Activated naive CD8-positive, alpha-beta T cell treated with anti-CD3 and anti-CD28 coated beads, Interleukin-2, amount 50 U/mL, for 24 hours (primary cell): ENCODE data around the gene IDH3G.

Experiments
- ATAC-seq: fragments of 150-1000 bp; cut with Tn5 transposase; one replicate; pipeline ENCODE4 v1.10.0; 2021
- DNase-seq: peaks from one replicate; pipeline ENCODE4 v3.0.0; 2021
- H3K27ac Mint-ChIP-seq: one replicate; pipeline ENCODE4 v1.8.0; 2021; ENCODE audit warnings: mild to moderate bottlenecking, mixed read lengths
- H3K27me3 Mint-ChIP-seq: one replicate; pipeline ENCODE4 v1.8.0; 2021; ENCODE audit warnings: mixed read lengths
- H3K36me3 Mint-ChIP-seq: one replicate; pipeline ENCODE4 v1.8.0; 2021; ENCODE audit warnings: low read depth, mixed read lengths
- H3K4me1 Mint-ChIP-seq: one replicate; pipeline ENCODE4 v1.8.0; 2021; ENCODE audit warnings: mixed read lengths
- H3K4me3 Mint-ChIP-seq: one replicate; pipeline ENCODE4 v1.8.0; 2021; ENCODE audit warnings: mild to moderate bottlenecking, moderate library complexity, mixed read lengths
- H3K9me3 Mint-ChIP-seq: one replicate; pipeline ENCODE4 v1.8.0; 2021; ENCODE audit warnings: mixed read lengths

IDH3G gene

GRCh38 chrX:153803211-153804099 lies 9.3 kb upstream of the IDH3G start:
- Mint-ChIP-seq H3K36me3 (no peaks in the 10 kb centered on the region), H3K27me3 (no peaks in the 10 kb centered on the region), H3K4me3 (no peak overlapping the region), H3K27ac (no peak overlapping the region), H3K9me3 (no peaks in the 10 kb centered on the region), H3K4me1 (no peaks in the 10 kb centered on the region)
- ATAC-seq (no peak), DNase-seq (no peak)

- Mint-ChIP-seq H3K27ac (no peak overlapping the region), H3K4me3 (no peak overlapping the region), H3K27me3 (no peaks in the 10 kb centered on the region), H3K36me3 (no peaks in the 10 kb centered on the region), H3K9me3 (no peaks in the 10 kb centered on the region), H3K4me1 (no peaks in the 10 kb centered on the region)
- ATAC-seq (no peak), DNase-seq (no peak)
Measured at GRCh38 chrX:153802513-153803045, 8.4 kb upstream of the IDH3G start.

GRCh38 chrX:153801669-153802068 lies 7.5 kb upstream of the IDH3G start:
- DNase-seq: no peak
- Mint-ChIP-seq H3K9me3 (no peaks in the 10 kb centered on the region), H3K36me3 (peaks cover 4% of the 10 kb centered on the region), H3K27me3 (no peaks in the 10 kb centered on the region), H3K4me1 (peaks cover 1% of the 10 kb centered on the region), H3K27ac (no peak overlapping the region), H3K4me3 (no peak overlapping the region)
- ATAC-seq: no peak

- no peaks in the 10 kb centered on the region for H3K9me3 Mint-ChIP-seq
- no peak overlapping the region for H3K27ac Mint-ChIP-seq
- no peak for ATAC-seq
- DNase-seq: no peak
- no peaks in the 10 kb centered on the region for H3K27me3 Mint-ChIP-seq
- peaks cover 9% of the 10 kb centered on the region for H3K36me3 Mint-ChIP-seq
- H3K4me3 Mint-ChIP-seq: no peak overlapping the region
- H3K4me1 Mint-ChIP-seq: peaks cover 8% of the 10 kb centered on the region
Measured at GRCh38 chrX:153800746-153801145, 6.6 kb upstream of the IDH3G start.

- peaks cover 9% of the 10 kb centered on the region for H3K4me1 Mint-ChIP-seq
- DNase-seq (no peak), ATAC-seq (peak; percentile 6)
- H3K36me3 Mint-ChIP-seq: peaks cover 9% of the 10 kb centered on the region
- H3K27ac Mint-ChIP-seq: no peak overlapping the region
- H3K4me3 Mint-ChIP-seq: no peak overlapping the region
- no peaks in the 10 kb centered on the region for H3K27me3 Mint-ChIP-seq
- no peaks in the 10 kb centered on the region for H3K9me3 Mint-ChIP-seq
Measured at GRCh38 chrX:153800177-153800722, 6.1 kb upstream of the IDH3G start.

- H3K27ac Mint-ChIP-seq: no peak overlapping the region
- peaks cover 9% of the 10 kb centered on the region for H3K4me1 Mint-ChIP-seq
- H3K36me3 Mint-ChIP-seq: peaks cover 9% of the 10 kb centered on the region
- DNase-seq (no peak), ATAC-seq (no peak)
- H3K27me3 Mint-ChIP-seq: no peaks in the 10 kb centered on the region
- no peaks in the 10 kb centered on the region for H3K9me3 Mint-ChIP-seq
- H3K4me3 Mint-ChIP-seq: no peak overlapping the region
Measured at GRCh38 chrX:153799326-153799725, 5.2 kb upstream of the IDH3G start.

- DNase-seq (no peak), ATAC-seq (no peak)
- H3K27me3 Mint-ChIP-seq: no peaks in the 10 kb centered on the region
- H3K27ac Mint-ChIP-seq: no peak overlapping the region
- no peaks in the 10 kb centered on the region for H3K9me3 Mint-ChIP-seq
- peaks cover 9% of the 10 kb centered on the region for H3K36me3 Mint-ChIP-seq
- H3K4me1 Mint-ChIP-seq: peaks cover 15% of the 10 kb centered on the region
- no peak overlapping the region for H3K4me3 Mint-ChIP-seq
Measured at GRCh38 chrX:153797415-153798015, 3.3 kb upstream of the IDH3G start.

- Mint-ChIP-seq H3K27me3 (no peaks in the 10 kb centered on the region), H3K4me1 (peaks cover 15% of the 10 kb centered on the region), H3K9me3 (no peaks in the 10 kb centered on the region), H3K4me3 (peak overlapping the region; percentile 89), H3K36me3 (peaks cover 9% of the 10 kb centered on the region), H3K27ac (peak overlapping the region; percentile 90)
- DNase-seq: peak; percentile 16
- ATAC-seq: no peak
Measured at GRCh38 chrX:153794897-153795816, 982 bp upstream of the IDH3G start.

- DNase-seq (no peak), ATAC-seq (no peak)
- Mint-ChIP-seq H3K27ac (peak overlapping the region; percentile 90), H3K4me1 (peaks cover 15% of the 10 kb centered on the region), H3K36me3 (peaks cover 9% of the 10 kb centered on the region), H3K27me3 (no peaks in the 10 kb centered on the region), H3K9me3 (no peaks in the 10 kb centered on the region), H3K4me3 (peak overlapping the region; percentile 89)
Measured at GRCh38 chrX:153793291-153793690, 884 bp downstream of the IDH3G start.

- ATAC-seq: no peak
- Mint-ChIP-seq H3K4me1 (peaks cover 15% of the 10 kb centered on the region), H3K27ac (peak overlapping the region; percentile 90), H3K36me3 (peaks cover 9% of the 10 kb centered on the region), H3K27me3 (no peaks in the 10 kb centered on the region), H3K4me3 (peak overlapping the region; percentile 89), H3K9me3 (no peaks in the 10 kb centered on the region)
- DNase-seq: no peak
Measured at GRCh38 chrX:153792368-153792767, 1.8 kb downstream of the IDH3G start.

GRCh38 chrX:153791104-153791852 lies 2.9 kb downstream of the IDH3G start:
- H3K27ac Mint-ChIP-seq: no peak overlapping the region
- H3K9me3 Mint-ChIP-seq: no peaks in the 10 kb centered on the region
- ATAC-seq (no peak), DNase-seq (no peak)
- no peak overlapping the region for H3K4me3 Mint-ChIP-seq
- H3K36me3 Mint-ChIP-seq: peaks cover 2% of the 10 kb centered on the region
- H3K4me1 Mint-ChIP-seq: peaks cover 12% of the 10 kb centered on the region
- no peaks in the 10 kb centered on the region for H3K27me3 Mint-ChIP-seq

GRCh38 chrX:153789654-153790053 lies 4.5 kb downstream of the IDH3G start:
- Mint-ChIP-seq H3K4me3 (no peak overlapping the region), H3K9me3 (no peaks in the 10 kb centered on the region)
- no peak for ATAC-seq

GRCh38 chrX:153786669-153787068 lies 7.5 kb downstream of the IDH3G start:
- no peak for DNase-seq
- no peak overlapping the region for H3K4me3 Mint-ChIP-seq
- no peak for ATAC-seq
- no peaks in the 10 kb centered on the region for H3K4me1 Mint-ChIP-seq
- H3K27ac Mint-ChIP-seq: no peak overlapping the region
- H3K36me3 Mint-ChIP-seq: no peaks in the 10 kb centered on the region
- no peaks in the 10 kb centered on the region for H3K9me3 Mint-ChIP-seq
- H3K27me3 Mint-ChIP-seq: no peaks in the 10 kb centered on the region

More at GRCh38 chrX:153789654-153790053, 4.5 kb downstream of the IDH3G start:
- Mint-ChIP-seq H3K36me3 (no peaks in the 10 kb centered on the region), H3K27ac (no peak overlapping the region), H3K27me3 (no peaks in the 10 kb centered on the region), H3K4me1 (peaks cover 6% of the 10 kb centered on the region)
- no peak for DNase-seq
